GM19324 (cell line): ENCODE measurements around the gene ZNF425.
"Not testable (repeated sequence)": the region's sequence is repeated elsewhere in the genome, so short reads cannot be mapped to it uniquely, and the experiment has no call there.

Source experiments
- ATAC-seq: cut with Tn5 transposase; IDR thresholded peaks from one replicate; pipeline ENCODE4 v1.9.1; 2021; ENCODE audit warnings: mild to moderate bottlenecking, moderate library complexity; ENCODE audit not compliant: unreplicated experiment, low FRiP score

The ZNF425 gene

DNA sequence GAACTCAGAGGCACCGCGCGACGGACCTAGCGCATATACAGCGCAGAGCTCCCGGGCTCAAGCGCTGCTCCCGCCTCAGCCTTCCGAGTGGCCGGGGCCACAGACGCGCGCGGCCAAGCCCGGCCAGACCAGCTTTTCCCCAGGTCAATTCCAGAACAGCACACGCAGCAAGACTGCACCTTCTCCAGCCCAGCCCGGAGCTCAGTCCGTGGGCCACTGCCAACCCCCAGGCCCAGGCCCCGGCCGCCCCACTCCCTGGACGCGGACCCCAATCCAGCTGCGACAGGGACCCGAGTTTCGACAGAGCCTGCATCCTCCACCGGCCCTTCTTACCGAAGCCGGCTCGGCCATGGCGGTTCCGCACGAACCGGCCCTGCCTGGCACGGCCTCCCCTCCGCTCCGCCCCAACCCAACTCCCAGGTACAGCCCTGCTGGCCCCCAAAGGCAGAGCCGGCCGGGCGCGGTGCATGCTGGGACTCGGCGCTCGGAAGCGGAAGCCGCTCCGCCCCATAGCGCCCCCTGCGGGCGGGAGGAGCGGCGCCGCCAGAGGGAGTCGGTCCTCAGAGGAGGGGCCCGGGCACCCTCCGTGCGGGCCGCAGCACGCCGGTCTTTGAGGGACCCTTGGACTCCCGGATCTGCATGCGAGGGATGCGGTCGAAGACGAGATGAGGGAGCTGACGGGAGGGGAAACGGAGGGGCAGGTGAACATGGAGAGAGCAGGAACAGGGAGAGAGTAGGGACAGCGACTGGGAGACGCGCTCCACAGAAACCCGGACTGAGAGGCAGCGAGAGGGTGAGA, at the start of gene ZNF425:
Gene ZNF425, minus strand, starts transcription at position 462 of the 799 bp plus-strand sequence. Its CDS starts 111 bp downstream, at position 351.
- peak; percentile 94 for ATAC-seq

DNA sequence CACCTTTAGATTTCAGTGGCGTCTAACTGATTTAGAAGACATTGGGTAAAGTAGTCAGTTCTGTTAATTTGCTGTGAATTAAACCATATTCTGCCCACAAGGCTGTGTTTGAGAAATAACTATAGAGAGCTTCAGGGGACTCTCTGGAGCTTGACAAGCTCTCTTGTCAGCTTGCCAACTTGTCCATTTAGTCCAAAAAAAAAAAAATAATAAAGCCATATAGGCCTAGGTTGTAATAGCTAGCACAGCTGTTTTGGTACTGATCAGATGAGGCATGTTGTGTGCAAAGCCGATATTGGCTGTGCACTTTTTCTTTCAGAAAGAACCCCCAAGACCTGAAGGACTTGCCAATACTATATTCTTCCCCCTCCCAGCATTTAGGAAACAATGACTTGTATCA, 49.0 kb upstream of the ZNF425 start:
- ATAC-seq: no peak

DNA sequence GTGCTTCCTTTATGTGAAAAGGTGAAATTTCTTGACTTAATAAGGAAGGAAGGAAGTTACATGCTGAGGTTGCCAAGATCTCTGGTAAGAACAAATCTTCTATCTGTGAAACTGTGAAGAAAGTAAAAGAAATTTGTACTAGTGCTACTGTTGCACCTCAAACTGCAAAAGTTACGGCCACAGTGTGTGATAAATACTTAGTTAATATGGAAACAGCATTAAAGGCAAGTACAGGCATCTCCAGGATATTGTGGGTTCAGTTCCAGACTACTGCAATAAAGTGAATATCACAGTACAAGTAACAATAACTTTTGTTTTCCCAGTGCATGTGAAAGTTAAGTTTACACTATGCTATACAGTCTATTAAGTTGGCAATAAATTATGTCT, 46.4 kb upstream of the ZNF425 start:
- ATAC-seq: no peak

DNA sequence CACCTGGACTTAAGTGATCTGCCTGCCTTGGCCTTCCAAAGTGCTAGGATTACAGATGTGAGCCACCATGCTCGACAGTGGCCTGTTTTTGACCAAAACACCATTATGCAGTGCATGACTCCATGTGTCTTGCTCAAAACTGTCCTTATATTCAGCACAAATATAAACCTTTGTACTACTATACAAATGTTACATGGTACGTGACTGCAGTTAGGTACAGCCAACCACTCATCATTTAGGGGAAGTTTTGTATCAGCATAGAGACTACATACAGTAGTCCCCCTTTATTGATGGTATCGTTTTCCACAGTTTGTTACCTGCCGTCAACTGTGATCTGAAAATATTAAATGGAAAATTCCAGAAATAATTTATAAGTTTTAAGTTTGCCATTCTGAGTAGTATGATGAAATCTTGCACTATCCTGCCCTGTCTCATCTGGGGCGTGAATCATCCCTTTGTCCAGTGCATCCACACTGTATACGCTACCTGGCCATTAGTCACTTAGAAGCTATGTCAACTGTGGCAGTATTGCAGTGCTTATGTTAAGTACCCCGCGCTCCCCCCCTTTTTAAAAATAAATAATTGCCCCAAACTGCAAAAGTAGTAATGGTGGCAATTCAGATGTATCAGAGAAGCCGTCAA, 45.9 kb upstream of the ZNF425 start:
- no peak for ATAC-seq

DNA sequence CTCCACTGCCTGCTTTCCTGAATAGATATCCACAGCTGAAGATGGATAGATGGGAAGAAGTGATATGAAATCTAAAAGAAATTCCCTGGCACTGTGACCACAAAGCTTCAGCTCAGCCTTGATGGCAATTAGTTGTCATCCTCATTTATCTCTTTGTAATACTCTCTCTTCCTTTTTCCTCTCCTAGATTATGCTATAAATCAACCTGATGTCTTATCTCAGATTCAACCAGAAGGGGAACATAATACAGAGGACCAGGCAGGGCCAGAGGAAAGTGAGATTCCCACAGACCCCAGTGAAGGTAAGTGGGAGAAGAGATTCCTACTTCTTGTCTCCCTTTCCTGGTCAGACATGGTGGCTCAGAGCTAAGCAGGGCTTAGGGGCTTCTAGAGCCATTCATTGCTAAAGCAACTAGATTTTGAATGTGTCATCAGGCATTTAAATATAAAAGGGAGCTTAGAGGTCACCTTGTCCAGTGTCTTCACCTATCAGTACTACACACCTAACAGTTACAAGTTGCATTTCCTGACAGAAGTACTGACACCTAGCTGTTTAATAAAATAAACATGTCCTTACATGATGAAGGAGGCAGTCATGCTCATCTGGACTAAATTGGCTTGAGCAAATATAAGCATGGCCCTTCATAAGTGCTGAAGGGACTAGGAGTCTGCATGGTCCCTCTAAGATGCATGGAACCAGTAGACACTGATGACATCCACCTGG, 40.7 kb upstream of the ZNF425 start:
- ATAC-seq: no peak

DNA sequence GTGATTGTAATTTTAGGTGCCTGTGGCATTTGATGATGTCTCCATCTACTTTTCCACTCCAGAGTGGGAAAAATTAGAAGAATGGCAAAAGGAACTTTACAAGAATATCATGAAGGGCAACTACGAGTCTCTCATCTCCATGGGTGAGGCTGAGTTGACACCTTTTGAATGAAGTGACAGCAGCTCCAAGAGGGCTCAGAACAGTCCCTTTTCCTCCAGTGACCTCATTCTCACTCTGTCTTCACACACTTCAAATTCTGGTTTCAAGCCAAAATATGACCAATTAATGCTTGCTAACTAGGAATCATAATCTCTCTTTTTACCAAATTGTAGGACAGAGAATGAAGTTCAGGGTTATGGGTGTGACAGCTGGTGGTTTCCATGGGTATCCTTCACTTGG, 40.0 kb upstream of the ZNF425 start:
- no peak for ATAC-seq

GRCh38 chr7:149161241-149161848, 35.2 kb upstream of the ZNF425 start:
- no peak for ATAC-seq

DNA sequence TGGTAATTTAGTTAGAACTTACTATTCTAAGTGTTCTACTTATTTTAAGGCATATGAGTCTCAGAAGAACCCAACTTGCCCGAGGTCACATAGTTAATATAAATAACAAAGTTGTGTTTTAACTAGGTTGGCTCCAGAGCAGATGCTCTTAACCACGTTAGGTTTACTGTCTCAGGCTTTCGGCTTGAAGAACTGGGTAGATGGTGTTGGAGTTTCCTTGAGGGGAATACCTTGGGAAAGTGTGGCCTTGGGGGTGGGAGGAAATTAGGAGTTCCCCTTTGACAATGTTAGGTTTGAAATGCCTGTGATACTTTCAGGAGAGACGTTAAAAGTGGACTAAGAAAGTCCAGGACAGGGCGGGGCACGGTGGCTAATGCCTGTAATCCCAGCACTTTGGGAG, 30.8 kb upstream of the ZNF425 start:
- ATAC-seq: no peak

- no peak for ATAC-seq
Measured at GRCh38 chr7:149154056-149154455, 27.9 kb upstream of the ZNF425 start.

- ATAC-seq: no peak
Measured at GRCh38 chr7:149153346-149153745, 27.2 kb upstream of the ZNF425 start.

GRCh38 chr7:149150981-149151380, 24.9 kb upstream of the ZNF425 start:
- ATAC-seq: no peak

DNA sequence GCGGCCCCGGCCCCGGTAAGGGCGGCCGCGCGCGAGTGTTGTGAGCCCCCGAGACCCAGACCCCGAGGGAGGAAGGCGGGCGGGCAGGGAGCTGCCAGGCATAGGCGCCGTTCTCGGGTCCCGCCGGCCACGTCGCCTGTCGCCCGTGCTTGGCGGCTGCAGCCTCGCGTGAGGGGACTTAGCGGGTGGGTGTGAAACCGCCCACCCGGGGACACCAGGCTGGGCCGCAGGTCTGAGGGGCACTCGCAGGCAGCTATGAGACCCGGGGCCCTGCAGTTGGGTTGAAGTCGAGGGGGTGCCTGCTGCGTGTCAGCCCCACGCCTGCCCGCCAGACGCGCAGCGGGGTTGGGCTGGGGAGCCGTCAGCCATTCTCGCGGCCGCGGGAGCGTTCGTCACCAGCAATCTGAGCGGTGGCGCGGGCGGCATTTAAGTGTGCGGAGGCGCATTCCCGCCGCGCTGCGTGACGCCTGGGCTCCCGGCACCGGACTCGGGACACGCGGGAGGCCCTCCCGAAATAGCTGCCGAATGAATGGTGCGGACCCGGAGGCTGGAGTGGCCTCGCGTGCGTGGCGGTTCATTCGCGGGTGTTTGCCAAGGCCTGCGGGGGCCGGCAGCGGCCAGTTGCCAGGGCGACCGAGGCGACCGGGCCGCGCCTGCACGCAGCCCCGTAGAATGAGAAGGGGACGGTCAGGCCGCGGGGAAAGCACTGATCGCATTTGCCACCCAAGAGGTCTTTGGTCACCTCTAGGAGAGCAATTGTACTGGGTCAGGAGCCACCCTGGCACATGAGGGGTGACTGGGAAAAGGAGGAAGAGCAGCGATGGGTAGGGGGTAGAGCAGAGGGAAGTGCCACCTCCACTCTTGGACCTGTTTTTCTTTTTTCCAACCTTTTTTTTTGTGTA, 21.9 kb upstream of the ZNF425 start:
- ATAC-seq: peak; percentile 41

DNA sequence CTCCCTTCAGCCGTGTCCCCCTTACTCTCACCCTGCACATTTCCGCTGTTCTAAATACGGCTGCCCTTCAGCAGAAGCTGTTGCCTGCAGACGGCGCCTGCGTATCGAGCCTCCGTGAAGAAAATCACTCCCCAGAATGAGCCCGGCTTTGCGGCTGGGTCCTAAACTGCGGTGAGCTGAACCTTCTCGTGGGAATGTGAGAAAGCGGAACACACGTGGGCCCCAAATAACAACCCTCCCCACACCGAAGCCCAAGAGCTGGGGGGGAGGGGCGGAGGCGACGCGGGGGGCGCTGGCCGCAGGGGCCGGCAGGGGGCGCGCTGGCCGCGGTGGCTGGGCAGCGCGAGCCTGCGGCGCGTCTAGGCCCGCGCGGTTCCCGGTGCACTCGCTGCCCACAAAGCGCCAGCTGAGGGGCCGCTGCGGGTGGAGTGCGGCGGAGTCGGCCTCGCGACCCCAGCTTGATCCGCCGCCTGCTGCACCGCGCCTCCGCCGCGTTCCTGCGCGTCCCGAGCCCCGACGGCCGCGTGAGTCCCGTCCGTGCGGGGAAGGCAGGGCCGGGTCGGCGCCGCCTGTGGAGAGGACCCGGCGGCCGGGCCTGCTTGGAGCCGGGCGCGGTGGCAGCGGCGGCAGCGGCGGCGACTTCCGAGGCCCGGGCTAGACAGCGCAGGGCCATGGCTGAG, 21.1 kb upstream of the ZNF425 start, which contains the start of gene ZNF398:
Gene ZNF398, plus strand, starts transcription at position 382 of the 680 bp plus-strand sequence. Its CDS starts 290 bp downstream, at position 672.
- ATAC-seq: peak; percentile 87

DNA sequence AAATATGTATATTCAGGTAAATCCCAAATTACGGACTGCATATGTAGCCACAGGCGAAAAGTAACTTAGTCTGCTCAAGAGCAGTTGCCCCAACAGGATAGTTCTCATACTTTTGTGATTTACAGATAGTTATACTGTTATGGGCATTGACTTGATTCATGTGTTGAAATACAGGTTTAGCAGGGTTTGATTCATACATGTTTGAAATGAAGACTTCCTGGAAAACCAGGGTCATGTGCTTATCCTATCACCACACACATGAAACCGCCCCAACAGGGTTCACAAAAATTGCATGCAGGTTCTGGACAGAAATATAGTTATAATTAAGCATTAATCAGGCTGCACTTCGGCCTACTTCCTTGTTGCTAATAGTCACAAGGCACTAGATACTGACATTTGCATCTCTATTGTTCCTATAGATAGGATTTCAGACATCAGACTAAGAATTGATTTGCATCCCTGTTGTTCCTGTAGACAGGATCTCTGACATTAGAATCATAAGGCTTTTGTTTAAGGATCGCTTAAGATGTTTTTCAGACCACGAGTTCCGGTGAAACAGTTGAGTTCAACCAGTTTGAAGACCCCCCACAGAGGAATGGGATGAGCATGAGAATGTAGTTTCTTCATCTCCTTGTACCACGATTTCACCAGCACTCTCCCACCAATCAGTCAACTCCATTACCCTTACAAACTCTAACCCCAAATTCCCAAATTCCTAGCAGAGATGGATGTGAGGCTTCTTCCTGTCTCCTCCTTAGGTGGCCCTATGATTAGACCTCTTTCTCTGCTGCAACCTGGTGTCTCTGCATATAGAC, 19.1 kb upstream of the ZNF425 start:
- no peak for ATAC-seq

DNA sequence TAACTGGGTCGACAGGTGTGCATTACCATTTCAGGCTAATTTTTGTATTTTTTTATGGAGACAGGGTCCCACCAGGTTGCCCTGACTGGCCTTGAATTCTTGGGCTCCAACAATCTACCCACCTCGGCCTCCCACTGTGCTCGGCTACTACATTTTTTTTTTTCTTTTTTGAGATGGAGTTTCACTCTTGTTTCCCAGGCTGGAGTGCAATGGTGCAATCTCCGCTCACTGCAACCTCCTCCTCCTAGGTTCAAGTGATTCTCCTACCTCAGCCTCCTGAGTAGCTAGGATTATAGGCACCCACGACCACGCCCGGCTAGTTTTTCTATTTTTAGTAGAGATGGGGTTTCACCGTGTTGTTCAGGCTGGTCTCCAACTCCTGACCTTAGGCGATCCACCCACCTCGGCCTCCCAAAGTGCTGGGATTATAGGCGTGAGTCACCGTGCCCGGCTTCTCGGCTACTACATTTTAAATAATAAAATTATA, 18.4 kb upstream of the ZNF425 start:
- ATAC-seq: not testable (repeated sequence)

DNA sequence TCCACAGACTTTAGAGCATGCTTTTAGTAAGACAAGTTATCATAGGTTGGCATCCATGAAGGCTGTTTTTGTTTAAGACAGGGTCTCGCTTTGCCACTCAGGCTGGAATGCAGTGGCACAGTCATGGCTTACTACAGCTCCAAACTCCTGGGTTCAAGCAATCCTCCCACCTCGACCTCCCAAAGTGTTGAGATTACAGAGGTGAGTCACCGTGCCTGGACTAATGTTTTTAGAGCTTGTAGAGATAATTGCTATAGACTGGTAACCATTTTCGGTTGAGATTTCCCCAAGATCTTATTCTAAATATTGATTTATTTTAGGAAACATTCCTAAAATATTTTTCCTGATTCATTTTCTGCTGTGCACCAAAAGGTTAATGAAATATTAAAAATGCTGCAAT, 15.8 kb upstream of the ZNF425 start:
- ATAC-seq: no peak

GRCh38 chr7:149140831-149141230, 14.7 kb upstream of the ZNF425 start:
- no peak for ATAC-seq

DNA sequence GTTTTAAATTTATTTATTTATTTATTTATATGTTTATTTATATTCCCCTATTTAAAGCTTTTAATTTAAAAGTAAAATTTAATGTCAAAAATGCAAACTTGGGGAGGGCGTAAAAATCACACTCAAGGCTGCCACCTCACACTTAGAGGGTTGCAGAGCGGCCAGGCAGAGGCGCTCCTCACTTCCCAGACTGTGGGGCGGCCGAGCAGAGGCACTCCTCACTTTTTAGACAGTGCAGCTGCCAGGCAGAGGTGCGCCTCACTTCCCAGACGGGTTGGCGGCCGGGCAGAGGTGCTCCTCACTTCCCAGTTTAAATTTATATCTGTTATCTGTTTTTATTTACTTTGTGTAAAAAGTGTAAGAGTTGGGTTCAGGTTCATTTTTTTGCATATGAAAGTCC, 10.0 kb upstream of the ZNF425 start:
- ATAC-seq: no peak
